Activated CD8-positive, alpha-beta memory T cell treated with anti-CD3 and anti-CD28 coated beads, Interleukin-2, amount 10 ng/mL, durations not matched to agents 7 days and 5 days (primary cell): ENCODE data around the gene DNAJC27. TPM values are rescaled to one million over a fixed set of nuclear protein-coding genes. Genes with fewer than 3 reads are reported as not detected.

Source experiments
- ATAC-seq: fragments of 150-1000 bp; cut with Tn5 transposase; one replicate; pipeline ENCODE4 v1.10.0; 2021; ENCODE audit warnings: moderate library complexity
- CTCF ChIA-PET: fragments of 350-600 bp; sonication (Branson Sonifier 250); formaldehyde crosslinking; loops from one replicate; lab custom pipeline; 2021; ENCODE audit warnings: antibody characterized with exemption; lab: Charles Lee
- DNase-seq: peaks from one replicate; pipeline ENCODE4 v3.0.0-alpha.2; 2020
- H3K27ac Mint-ChIP-seq: one replicate; pipeline ENCODE4 v1.8.0; 2021; ENCODE audit warnings: mild to moderate bottlenecking, mixed read lengths
- H3K27me3 Mint-ChIP-seq: one replicate; pipeline ENCODE4 v1.8.0; 2021; ENCODE audit warnings: mixed read lengths
- H3K36me3 Mint-ChIP-seq: one replicate; pipeline ENCODE4 v1.8.0; 2021; ENCODE audit warnings: mild to moderate bottlenecking, mixed read lengths
- H3K4me1 Mint-ChIP-seq: one replicate; pipeline ENCODE4 v1.8.0; 2021; ENCODE audit warnings: mixed read lengths
- H3K4me3 Mint-ChIP-seq: one replicate; pipeline ENCODE4 v1.8.0; 2021; ENCODE audit warnings: mild to moderate bottlenecking, moderate library complexity, mixed read lengths
- H3K9me3 Mint-ChIP-seq: one replicate; pipeline ENCODE4 v1.8.0; 2022; ENCODE audit warnings: low read depth, mixed read lengths
- total RNA-seq, 2 experiments: library from RNA; stranded (reverse); gene quantifications; one replicate each; pipeline ENCODE4 v1.2.3, GENCODE V29; 2021

The DNAJC27 gene
- total RNA-seq, 2 experiments from 2014 or later: 6.5 to 8.7 TPM

DNA sequence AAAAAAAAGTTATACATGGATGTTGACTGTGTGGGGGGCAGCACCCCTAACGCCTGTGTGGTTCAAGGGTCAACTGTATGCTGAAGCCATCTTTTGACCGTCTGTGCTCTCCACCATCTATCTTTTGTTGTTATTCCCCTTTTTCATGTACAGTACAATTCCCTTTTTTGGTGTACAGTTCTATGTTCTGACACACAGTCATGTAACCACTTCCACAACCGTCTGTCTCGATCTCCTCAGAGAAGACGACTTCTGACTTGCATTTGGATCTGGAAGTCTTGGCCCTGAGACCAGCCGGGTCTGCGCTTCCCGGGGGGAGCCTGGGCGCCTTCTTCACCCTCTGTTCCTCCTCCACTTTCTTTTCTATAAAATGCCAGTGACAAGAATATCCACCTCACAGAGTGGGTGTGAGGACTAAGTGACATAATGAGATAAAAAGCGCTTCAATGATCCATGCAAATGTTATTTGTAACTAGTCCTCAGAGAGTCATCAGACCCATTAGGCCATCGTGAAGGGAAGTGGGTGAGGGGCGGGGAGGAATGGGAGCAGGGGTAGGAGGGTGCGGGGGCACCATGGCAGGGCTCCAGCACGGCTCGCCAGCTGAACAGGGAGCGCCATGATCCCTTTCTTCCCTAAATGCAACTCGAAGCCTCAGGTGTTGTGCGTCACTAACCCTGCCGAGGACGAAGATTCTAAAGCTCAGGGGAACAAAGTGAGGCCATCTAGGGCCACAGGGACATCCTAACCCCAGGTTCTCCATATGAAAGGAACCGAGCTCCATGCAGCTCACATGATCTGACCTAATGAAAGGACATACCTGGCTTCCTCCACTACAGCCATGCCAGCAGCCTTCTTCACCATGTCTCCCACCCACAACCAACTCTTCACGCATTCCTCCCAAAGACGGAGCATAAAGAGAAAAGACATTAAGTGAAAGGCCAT is 68.3 kb downstream of the DNAJC27 start:
- Mint-ChIP-seq H3K27ac (no peak overlapping the region), H3K9me3 (peaks cover 3% of the 10 kb centered on the region), H3K4me1 (peaks cover 5% of the 10 kb centered on the region), H3K4me3 (no peak overlapping the region), H3K36me3 (peaks cover 39% of the 10 kb centered on the region), H3K27me3 (no peaks in the 10 kb centered on the region)
- ATAC-seq (no peak), DNase-seq (no peak)
- CTCF ChIA-PET: no interaction called here

GRCh38 chr2:24899361-24899910 is 72.3 kb downstream of the DNAJC27 start:
- ATAC-seq (no peak), DNase-seq (no peak)
- no peaks in the 10 kb centered on the region for H3K4me1 Mint-ChIP-seq
- H3K27me3 Mint-ChIP-seq: no peaks in the 10 kb centered on the region
- CTCF ChIA-PET: no interaction called here
- no peak overlapping the region for H3K27ac Mint-ChIP-seq
- H3K9me3 Mint-ChIP-seq: peaks cover 22% of the 10 kb centered on the region
- no peak overlapping the region for H3K4me3 Mint-ChIP-seq
- H3K36me3 Mint-ChIP-seq: peaks cover 66% of the 10 kb centered on the region

DNA sequence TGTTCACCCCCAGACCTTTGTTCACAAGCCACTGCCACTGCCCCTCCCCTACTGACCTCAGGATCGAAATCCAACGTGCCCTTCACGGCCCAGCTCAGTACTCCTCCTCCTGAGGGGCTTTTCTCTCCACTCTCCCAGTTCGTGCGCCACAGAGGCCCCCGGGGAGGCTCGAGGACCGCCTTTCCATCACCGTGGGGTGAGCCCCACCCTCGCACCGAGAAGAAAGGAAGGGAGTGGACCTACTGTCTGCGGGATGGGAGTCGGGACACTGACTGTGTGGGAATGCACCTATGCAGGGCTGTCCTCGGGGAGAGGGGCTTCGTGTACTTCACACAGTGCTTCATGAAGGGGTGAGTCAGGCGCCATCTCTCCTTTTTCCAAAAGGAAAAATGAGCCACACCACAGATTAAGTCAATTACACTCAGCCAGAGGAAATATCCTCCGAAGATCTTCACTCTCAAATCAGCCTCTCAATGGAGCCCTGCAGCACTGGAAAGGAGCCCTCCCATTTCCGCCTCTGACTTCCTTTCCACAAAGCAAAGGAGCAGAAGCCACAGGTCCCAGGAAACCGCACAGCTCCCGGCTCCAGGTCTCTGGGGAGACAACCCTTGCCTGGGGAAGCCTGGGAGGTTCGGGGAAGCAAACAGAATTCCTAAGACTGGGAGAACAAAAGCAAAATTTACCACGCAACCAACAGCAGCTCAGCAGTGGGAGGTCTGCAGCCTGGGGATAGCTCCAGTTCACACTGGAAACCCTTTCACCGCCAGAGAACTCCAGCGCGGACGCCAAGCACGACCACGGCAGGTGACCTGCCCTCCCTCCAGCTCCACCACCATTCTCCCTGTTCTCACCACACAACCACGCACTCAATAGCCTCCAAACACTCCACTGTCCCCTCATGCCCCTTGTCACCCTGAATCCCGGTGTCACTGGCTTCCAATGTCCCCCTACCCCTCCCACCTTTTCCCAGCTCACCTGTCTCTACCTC is 73.3 kb downstream of the DNAJC27 start:
- Mint-ChIP-seq H3K9me3 (peaks cover 29% of the 10 kb centered on the region), H3K27me3 (no peaks in the 10 kb centered on the region), H3K4me3 (no peak overlapping the region), H3K27ac (no peak overlapping the region), H3K4me1 (no peaks in the 10 kb centered on the region), H3K36me3 (peaks cover 69% of the 10 kb centered on the region)
- DNase-seq: no peak
- no peak for ATAC-seq
- CTCF ChIA-PET: no interaction called here

- DNase-seq (no peak), ATAC-seq (no peak)
- no peak overlapping the region for H3K4me3 Mint-ChIP-seq
- peaks cover 65% of the 10 kb centered on the region for H3K36me3 Mint-ChIP-seq
- no peaks in the 10 kb centered on the region for H3K4me1 Mint-ChIP-seq
- H3K9me3 Mint-ChIP-seq: peaks cover 33% of the 10 kb centered on the region
- CTCF ChIA-PET: no interaction called here
- H3K27me3 Mint-ChIP-seq: no peaks in the 10 kb centered on the region
- no peak overlapping the region for H3K27ac Mint-ChIP-seq
These were observed 77.0 kb downstream of the DNAJC27 start for GRCh38 chr2:24894750-24895149.

- Mint-ChIP-seq H3K4me1 (no peaks in the 10 kb centered on the region), H3K36me3 (peaks cover 61% of the 10 kb centered on the region), H3K27ac (no peak overlapping the region), H3K4me3 (no peak overlapping the region), H3K9me3 (peaks cover 30% of the 10 kb centered on the region), H3K27me3 (no peaks in the 10 kb centered on the region)
- ATAC-seq (no peak), DNase-seq (no peak)
- CTCF ChIA-PET: no interaction called here
These were observed 77.8 kb downstream of the DNAJC27 start for GRCh38 chr2:24893934-24894333.

Other genes with a start within 250 kb of the DNAJC27 start
- gene PTRHD1, start 178.6 kb downstream of the DNAJC27 start, total RNA-seq: 10 to 100 TPM; 17.9 to 29.3 TPM
- 10 to 100 TPM; 55.4 to 57.4 TPM for gene CENPO, start 178.5 kb downstream of the DNAJC27 start, total RNA-seq
- gene ADCY3, start 51.7 kb downstream of the DNAJC27 start, total RNA-seq: 10 to 100 TPM; 81.4 to 85.0 TPM
- gene EFR3B, start 70.1 kb upstream of the DNAJC27 start, total RNA-seq: under 1 TPM; 0.23 to 0.61 TPM
- 1 to 10 TPM; 4.3 to 4.6 TPM for gene POMC, start 196.6 kb upstream of the DNAJC27 start, total RNA-seq